Neural progenitor cell (in vitro differentiated cells): ENCODE measurements around the gene RXRA.

ENCODE experiments used
- EZH2 ChIP-seq: fragments of 200-600 bp; sonication (generic); IDR thresholded peaks from 2 replicates; pipeline ENCODE4 v1.6.1; 2017; ENCODE audit warnings: antibody characterized with exemption, mild to moderate bottlenecking, moderate library complexity
- TF ChIP-seq, protein P1 (sequence below): fragments of 200-600 bp; sonication (generic); IDR thresholded peaks from 2 replicates; pipeline ENCODE4 v1.5.1; 2017; ENCODE audit warnings: antibody characterized with exemption, mild to moderate bottlenecking

DNA sequence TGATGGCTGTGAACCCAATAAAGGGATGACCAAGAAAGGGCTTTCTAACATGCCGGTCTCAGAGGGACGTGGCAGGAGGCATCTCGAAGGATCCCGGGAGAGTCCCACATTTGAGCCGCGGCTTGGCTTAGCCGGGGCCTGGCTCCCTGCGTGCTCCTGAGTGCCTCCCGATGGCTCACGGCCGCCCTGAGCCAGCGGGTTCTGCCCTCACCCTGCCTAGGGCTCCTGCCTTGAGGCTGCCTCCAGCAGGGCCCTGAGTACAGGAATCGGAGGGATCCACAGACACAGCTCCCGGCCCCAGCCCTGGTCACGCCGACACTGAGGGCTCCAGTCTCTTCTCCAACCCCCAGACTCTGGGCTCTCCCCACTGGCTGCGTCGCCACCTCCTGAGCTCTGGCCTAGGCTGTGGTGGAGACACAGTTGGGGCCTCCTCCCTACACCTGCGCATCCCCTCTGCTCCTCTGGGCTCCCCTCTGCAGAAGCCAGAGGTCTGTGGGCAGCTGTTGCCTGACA lies 44.1 kb upstream of the RXRA start:
- TF ChIP-seq, protein P1, sequence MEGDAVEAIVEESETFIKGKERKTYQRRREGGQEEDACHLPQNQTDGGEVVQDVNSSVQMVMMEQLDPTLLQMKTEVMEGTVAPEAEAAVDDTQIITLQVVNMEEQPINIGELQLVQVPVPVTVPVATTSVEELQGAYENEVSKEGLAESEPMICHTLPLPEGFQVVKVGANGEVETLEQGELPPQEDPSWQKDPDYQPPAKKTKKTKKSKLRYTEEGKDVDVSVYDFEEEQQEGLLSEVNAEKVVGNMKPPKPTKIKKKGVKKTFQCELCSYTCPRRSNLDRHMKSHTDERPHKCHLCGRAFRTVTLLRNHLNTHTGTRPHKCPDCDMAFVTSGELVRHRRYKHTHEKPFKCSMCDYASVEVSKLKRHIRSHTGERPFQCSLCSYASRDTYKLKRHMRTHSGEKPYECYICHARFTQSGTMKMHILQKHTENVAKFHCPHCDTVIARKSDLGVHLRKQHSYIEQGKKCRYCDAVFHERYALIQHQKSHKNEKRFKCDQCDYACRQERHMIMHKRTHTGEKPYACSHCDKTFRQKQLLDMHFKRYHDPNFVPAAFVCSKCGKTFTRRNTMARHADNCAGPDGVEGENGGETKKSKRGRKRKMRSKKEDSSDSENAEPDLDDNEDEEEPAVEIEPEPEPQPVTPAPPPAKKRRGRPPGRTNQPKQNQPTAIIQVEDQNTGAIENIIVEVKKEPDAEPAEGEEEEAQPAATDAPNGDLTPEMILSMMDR, result no peak
- no peak for TF ChIP-seq EZH2
